Stimulated activated CD4-positive, alpha-beta T cell treated with anti-CD3 and anti-CD28 coated beads, TNF-alpha, amount 100 ng/mL, for 4 hours (primary cell): Measurements from ENCODE around the gene CAMK2N2.

Experiments
- DNase-seq, 3 experiments: peaks; one replicate each; pipeline ENCODE4 v3.0.0-alpha.2; 2020; ENCODE audit warnings: low read depth in 3 of 3

The CAMK2N2 gene

DNA sequence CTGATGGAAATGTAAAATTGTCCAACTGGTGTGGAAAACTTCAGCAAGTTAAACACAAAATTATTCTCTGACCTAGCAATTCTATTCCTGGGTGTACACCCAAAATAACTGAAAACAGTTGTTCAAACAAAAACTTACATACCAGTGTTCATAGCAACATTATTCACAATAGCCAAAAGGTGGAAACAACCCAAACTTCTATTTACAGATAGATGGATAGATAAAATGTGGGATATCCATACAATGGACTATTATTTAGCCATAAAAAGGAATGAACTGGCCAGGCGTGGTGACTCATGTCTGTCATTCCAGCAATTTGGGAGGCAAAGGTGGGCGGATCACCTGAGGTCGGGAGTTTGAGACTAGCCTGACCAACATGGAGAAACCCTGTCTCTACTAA lies 38.8 kb downstream of the CAMK2N2 start:
- no peak for DNase-seq

DNA sequence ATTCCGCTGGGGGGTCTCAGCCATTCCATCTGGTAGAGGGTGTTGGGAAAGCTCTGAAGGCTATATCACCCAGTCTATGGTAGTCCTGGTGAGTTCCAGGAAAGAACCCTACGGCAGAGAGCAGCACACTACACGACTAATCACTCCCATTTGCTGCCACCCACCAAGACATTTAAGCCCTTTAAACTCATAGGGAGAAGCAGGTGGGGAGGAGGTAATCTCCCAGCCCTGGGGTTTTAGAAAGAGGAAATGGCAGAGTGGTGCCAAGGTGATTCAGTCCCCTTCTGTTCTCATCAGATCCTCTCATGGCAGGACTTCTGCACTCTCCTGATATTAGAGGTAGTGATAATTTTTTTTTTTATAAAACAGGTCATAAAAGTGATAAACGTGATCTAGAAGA lies 42.5 kb downstream of the CAMK2N2 start:
- no peak for DNase-seq

DNA sequence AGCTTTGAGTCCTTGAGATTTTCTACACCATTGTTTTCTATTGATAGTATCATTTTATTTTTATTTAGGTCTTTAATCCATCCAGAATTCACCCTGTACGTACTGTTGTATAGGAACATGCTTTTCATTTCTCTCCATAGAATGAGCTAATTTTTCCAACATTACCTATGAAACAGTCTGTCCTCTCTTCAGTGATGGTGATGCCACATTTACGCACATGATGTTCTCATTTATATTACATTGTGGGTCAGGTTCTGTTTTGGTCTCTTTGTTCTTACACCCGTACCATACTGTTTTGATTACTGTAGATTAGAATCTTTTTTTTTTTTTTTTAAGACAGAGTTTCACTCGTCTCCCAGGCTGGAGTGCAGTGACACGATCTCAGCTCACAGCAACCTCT lies 49.6 kb downstream of the CAMK2N2 start:
- DNase-seq = no peak

DNA sequence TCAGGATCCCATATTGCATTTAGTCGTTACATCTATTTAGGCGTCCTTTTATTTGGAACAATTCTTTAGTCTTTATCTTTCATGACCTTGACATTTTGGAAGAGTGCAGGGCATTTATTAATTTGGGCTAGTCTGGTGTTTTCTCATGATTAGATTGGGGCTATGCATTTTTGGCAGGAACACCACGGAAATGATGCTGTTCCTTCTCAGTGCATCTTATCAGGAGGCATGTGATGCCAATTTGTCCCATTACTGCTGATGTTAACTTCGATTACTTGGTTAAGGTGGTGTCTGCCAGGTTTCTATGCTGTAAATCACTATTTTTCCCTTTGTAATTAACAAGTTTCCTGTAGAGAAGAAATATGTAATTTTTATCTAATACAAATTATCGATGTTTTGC lies 50.1 kb downstream of the CAMK2N2 start:
- no peak for DNase-seq
